ENCODE results near the gene CARS1.
A peak's percentile ranks its signal among the peaks of the same experiment; 100 is the strongest.

Gene CARS1

DNA sequence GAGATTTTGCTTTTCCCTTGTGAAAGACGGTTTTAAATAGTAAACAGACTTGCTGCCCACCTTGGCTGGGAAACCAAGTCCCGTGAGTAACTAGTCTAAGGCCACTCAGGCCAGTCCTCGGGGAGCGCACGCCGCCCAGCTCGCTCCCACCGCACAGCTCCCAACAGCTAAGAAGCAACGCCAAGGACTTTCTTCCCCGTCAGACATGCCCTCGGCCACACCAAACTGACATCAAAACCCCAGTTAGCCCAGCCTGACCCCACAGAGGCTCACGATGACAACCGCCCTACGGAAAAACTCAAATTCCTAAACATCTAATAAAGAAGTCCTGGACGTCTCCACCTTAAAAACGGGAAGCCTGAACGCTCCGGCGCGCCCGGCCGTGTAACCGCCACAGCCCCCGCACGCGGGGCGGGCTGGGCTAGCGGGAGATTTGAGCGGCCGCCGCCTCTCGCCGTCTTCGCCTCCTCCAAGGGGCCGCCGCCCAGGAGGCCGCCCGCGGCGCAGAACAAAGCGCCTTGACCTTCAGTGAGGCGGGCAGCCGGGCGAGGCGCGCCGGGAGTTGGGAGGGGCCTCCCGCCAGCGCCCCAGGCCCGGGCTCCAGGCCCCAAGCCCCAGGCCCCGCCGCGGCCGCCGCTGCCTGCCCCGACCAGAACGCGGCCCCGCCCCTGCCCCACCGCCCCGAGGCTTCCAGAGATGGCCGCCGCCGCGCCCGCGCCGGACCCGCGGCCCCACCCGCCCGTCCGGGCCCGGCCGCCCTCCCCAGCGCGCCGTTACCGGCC is 65.6 kb downstream of the CARS1 start:
- DNase-seq (ENCODE audit: low spot score), result no peak

DNA sequence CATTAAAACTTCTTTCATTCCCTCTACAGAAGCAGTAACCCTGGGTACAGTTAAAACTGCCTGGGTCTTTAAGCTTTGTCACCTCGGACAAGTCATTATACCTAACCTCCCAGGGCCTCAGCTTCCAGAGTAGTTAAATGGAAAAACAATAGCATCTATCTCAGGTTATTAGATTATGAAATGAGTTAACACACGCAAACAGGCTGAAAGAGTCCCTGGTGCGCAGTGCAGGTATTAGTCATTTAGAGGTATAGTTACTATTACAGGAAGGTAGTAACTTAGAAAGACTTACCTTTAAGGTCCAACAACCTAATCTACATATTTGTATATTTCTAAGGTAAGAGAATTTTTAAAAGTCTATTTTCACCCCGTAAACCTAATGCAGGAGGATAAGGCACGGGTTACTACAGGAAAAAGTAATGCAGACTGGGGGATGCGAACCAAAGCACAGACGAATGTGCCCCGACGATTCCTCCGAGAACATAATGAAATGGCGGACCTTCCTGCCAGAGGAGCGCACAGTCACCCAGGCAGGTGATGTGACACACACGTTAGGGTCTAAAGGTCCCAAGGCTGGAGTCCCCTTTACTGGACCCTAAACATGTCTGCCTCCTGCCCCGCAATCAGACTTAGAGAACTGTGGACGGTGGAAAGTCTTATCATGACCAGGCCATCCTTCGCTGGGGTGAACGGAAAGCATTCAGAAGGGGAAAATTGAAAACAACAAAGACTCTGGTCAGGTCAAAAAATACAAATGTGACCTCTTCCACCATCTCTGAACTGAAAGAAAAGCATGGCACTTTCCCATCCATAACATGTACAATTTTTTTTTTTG is 66.4 kb downstream of the CARS1 start:
- DNase-seq (ENCODE audit: low spot score), result peak; percentile 31

DNA sequence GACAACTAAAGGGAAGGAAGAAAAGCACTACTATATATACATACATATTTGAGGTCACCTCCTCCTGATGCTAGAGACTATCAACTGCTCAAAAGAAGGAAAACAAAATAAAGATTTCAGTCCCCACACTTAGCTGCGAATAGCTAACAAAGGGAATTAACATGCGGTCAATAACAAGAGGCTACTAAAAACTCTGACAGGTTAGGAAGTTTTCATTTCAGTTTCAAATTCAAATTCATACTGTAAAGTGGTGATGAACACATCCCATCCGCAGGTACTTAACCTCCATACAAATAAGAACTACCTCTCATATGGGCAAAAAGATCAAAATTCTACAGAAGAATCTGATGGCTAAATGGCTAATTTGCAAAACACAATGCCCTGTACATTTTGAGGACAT is 67.7 kb downstream of the CARS1 start:
- peak; percentile 22 for DNase-seq (ENCODE audit: low spot score)

DNA sequence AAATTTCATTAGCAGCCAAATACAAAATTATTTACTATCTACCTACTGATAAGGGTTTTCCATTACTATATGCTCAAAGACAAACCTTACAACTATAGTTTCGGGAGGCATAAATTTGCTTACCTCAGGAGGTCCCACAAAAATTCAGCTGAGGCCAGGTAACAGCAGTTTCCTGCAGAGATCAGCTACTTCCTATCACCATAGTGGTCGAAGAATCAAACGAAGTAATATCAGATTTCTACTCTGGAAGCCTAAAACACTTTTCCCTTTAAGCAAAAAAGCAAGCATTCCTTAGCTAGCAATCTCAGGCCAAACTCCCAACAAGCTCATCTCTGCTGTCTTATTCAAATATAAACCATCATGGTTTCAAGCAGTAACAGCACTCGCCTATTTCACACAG is 68.2 kb downstream of the CARS1 start:
- DNase-seq (ENCODE audit: low spot score), result no peak

DNA sequence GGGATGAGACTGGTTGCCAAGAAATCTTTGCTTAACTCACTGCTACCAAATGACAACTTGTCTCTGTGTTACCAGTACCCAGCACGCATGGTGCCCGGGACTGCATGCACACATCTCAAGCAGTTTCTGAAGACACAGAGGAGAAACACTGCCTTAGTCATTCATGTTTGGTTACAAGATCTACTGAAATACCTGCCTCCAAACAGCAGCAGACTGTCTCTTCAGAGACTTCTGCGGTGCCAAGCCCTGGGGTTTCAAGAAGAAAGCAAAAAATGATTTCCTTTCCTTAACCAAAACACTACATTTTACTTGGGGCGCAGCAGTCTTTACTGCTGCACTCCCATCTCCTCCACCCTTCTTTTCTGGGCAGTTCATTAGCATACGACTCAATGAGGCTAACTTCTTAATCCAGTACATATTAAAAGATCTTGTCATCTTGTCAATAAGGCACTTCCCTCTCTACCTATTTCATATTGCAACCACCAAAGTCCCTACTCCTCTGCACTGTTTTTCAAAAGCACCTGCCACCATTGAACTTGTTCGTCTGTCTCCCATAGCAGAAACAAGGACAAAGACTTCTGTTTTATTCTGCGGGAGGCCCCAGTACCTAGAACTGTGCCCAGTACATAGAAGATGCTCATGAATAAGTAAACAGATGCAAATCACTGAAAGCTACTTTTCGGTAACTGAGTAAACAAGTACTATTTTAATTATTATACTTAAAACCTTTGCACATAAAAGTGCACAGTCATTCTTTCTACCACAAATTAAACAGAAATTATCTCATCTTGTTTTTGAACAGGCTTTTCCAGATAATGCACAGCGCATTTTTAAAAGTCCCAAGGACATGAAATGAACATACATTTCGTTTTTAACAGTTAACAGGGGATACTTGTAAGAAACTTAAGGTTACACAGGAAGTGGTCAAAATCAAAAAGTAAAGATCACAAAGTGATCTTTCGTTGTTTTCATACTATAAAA is 69.1 kb downstream of the CARS1 start:
- no peak for DNase-seq (ENCODE audit: low spot score)

DNA sequence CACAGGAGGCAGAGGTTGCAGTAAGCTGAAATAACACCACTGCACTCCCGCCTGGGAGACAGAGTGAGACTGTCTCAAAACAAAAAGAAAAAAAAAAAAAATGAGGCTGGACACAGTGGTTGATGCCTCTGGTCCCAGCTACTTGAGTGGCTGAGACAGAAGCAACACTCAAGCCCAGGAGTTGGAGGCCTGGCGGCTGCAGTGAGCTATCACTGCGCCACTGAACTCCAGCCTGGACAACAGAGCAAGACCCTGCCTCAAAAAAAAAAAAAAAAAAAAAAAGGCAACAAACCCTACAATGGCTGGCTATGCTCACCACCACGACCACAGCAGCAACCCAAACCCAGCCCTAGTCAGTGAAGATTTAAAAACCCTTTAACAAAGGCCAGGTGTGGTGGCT is 73.3 kb downstream of the CARS1 start:
- DNase-seq (ENCODE audit: low spot score), result no peak

DNA sequence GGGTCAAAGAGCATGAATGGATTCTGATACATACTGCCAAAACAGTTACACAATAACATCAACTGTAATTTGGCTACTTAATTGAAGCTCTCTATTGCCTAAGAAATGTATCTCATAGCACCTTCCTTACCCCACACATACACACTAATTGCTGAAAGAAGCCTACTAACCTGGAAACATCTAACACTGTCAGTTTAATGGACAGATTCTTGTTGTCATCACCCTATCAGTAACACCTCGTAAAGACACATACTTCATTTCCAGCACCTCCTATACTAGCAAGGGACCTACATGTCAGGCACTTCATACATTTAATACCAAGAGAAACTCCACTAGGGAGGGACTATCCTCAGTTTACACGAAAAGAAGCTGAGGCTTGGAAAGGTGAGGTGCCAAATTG is 75.0 kb downstream of the CARS1 start:
- DNase-seq (ENCODE audit: low spot score), result no peak

DNA sequence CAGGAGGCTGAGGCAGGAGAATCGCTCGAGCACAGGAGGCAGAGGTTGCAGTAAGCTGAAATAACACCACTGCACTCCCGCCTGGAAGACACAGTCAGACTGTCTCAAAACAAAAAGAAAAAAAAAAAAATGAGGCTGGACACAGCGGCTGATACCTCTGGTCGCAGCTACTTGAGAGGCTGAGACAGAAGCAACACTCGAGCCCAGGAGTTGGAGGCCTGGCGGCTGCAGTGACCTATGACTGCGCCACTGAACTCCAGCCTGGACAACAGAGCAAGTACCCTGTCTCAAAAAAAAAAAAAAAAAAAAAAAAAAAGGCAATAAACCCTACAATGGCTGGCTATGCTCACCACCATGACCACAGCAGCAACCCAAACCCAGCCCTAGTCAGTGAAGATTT is 76.1 kb downstream of the CARS1 start:
- no peak for DNase-seq (ENCODE audit: low spot score)

DNA sequence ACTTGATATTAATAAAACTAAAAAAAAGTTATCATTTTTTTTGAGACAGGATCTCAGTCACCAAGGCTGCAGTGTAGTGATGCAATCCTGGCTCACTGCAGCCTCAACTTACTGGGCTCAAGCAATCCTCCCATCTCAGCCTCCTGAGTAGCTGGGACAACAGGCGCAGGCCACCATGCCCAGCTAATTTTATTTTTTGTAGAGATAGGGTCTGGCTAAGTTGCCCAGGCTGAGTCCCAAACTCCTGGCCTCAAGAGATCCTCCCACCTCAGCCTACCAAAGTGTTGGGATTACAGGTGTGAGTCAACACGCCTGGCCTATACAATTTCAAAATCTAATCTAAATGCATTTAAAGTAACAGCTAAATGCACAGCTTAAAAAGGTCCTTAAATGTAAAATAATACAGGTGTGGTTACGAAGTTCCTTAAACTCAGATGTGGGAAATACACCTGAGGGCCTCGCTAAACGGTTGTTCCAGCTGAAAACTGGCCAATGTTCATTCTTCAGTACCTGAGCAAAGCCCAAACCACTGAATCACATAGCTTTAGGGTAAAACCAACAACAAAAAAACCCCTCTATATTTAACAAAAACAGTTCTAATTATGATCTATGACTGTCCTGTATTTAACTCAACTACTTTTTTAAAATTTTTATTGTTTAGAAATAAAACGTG is 76.9 kb downstream of the CARS1 start:
- DNase-seq (ENCODE audit: low spot score), result no peak

DNA sequence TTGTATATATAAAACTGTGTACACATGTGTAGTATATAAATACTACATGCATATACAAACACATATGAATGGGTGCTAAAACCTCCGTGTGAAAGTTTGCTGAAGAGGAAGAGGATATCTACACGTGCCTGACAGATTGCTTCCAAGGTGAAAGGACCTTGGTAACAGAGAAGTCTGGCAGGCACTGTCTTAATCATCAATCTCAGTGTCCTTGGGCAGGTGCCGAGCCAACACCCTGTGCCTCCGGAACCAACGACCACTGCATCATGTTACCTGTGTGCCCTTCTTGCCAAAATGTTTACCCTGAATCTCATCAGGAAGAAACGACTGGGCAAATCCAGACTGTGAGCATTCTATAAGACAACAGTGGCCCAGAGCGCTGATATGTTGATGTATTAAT is 80.1 kb downstream of the CARS1 start:
- no peak for DNase-seq (ENCODE audit: low spot score)

DNA sequence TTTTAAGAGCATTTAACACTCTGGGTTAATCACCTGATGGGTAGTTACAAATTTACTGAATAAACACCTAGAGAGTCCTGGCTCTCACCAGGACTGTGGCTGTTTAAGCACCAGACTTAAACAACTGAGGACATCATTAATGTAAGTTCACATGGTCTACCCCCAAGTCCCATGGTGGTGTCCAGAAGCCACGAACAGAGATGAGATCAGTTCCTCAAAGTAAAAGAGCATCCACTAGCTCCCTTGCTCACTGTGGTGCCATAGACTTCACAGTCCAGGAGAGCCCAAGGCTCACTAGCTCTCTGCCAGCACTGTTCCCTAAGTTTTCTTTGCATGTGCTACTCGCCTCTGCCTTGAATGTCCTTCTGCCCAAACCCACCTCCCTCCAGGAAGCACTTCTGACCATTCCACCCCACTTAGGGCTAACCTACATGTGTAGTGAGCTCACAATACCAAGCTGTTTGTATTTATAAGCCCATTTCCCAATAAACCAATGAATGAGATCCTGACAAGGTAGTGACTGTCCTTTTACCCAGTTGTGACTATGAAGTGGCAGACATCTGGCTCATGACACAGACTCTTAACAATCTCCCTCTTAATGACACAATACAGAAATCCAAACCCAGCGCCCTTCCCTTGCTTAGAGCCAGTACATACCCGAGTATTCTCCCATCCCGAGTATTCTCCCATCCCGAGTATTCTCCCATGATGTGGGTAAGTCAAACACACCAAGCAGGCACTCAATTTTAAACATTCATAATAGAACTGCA is 80.7 kb downstream of the CARS1 start:
- DNase-seq (ENCODE audit: low spot score), result no peak

DNA sequence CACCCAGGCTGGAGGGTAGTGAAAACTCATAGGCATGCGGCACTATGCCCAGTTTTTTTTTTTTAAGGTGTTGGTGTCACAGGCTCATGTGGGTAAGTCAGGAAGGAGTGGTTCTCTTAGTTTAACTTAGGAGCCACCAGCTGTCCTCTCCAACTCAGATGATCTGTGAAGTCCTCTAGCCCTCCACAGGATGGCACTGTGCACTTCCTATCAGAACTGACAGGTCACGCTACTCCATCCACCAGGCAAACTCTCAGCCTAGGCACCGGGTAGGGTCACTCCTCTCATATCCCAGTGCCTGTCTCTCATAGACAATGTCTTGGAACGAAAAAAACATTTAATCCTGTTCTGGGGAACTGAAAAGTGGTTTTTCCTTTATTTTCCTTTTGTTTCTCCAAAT is 81.6 kb downstream of the CARS1 start:
- peak; percentile 54 for DNase-seq (ENCODE audit: low spot score)

DNA sequence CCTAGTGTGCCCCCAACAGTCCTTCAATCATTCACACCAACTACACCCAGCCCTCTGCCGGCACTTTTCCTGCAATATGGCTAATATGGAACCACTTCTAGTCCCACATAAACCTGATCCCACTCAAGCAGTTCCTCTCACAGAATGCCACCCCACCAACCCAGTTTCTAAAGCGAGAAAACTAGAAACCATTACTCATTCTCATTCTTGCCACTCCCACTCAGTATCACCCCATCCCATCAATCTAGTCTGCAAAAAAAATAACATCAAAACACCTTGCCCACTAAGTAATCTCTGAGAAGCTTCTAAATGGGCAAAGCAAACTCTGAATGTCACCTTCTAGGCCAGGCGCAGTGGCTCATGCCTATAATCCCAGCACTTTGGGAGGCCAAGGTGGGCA is 83.0 kb downstream of the CARS1 start:
- no peak for DNase-seq (ENCODE audit: low spot score)

DNA sequence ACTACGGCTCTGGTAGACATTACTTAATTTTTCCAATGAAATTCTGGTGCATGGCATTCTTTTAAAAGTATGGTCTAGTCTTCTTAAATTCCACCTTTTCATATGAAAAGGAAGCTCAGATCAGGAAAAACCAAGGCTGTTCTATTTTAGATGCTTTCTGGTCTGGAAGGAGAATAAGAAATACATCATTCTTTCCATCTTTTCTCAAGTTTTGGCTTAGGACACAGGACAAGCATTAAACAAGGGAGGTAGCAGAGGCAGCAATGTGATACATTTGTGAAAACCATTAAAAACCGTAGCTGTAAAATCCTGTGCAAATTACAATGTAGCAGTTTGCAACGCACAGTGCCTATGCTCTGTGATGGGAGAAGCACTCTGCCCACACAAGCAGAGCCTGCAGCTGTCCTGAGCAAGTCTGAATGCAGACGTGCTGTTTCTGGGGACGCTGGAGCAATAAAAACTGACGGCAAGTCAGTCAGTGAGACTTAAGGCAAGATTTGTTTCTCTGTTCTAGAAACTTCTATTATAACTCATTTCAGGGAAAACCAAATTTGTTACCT is 88.8 kb downstream of the CARS1 start:
- no peak for DNase-seq (ENCODE audit: low spot score)

DNA sequence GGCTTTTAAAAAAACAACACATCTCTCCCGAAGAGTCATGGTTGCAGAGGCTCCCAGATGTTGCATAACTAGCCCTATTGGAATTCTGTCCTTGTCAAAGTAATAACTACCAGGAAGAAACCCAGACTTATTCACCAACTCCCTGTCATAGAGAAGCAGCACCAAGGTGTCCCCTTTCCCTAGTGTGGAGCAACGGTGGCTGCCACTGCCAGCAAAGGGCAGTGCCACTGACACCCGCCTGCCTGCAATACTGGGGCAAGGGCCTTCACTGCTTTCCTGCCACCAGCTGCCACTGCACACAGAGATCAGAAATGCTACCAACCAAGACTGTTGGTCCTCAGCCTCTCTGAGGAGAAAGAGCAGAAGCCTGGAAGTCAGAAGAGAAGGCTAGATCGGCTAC is 92.4 kb downstream of the CARS1 start:
- no peak for DNase-seq (ENCODE audit: low spot score)

DNA sequence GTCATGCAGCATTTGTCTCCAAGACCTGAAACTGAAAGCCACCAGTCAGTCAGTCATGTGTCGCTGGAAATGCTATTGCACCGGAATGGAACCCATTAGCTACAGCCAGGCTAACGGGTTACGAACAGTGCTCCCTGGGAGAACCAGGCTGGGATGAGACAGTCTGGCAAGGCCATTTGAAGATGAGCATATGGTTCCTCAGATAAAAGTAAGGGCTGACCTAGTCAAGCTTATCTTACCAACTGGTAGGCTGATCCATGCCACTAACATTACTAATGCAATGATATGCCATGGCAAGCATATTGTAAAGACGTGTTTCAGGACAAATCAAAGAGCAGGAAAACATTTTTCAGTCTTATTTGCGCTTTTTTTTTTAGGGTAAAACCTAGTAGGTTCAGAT is 93.5 kb downstream of the CARS1 start:
- no peak for DNase-seq (ENCODE audit: low spot score)

DNA sequence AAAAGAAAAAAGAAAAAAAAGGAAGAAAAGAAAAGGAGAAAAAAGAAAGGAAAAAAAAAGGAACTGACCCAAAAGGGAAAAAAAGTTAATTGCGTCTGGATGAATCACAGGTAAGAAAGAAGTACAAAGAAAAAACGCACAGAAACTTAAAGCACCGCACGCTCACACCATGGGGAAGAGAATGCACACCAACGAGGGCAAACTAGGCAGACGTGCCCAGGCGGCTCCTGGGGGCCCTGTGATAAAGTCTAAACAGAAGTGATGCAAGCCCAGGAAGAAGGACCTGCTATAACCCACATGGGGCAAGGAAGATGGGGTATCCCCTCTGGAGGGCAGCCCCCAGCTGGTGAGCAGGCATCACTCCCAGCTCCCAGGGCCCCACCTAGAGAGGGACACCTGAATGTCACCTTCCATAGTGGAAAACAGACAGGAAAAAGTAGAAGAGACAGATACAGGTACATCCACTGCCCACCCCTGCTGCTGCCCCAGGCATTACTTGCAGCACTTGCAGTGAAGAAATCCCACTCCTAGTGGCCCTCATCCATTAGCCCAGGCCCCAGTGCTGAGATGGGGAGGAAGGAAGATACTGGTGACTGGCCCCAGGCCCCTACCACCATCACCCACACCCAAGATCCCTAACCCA is 94.0 kb downstream of the CARS1 start:
- no peak for DNase-seq (ENCODE audit: low spot score)

DNA sequence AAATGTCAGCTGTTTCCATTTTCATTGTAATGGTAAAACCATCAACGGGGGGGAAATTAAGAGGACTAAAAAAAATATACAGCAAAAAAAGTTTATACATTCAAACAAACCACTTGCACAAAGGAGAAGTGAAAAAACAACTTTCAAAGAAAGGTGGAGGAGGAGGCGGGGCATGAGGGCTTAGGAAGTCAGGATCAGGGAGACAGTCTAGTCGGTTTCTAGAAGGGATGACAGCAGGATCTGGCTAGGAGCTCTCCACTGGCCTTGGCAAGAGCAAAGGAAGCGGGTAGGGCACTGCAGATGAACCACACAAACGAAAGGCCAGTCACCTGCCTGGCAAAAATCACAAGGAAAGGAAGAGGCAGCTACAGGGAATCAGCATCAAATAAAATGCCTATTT is 96.1 kb downstream of the CARS1 start:
- no peak for DNase-seq (ENCODE audit: low spot score)

DNA sequence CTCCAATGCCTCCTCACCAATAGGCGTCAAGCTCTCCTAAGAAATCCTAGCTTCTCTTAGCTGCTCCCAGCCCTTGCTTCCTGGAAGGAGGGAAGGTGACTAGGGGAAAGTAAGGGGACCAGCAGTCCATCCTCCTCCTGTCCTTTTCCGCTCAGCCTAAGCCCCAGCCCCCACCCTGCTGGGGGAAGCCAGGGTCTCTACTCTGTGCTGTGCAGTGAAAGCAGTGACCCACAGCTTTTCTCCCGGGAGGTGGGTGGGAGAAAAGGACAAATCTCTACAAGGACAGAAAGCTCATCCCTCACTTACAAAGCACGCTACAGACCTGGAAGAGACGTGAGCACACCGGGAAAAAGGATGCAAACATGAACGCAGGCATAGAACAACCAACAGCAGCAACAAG is 97.1 kb downstream of the CARS1 start:
- DNase-seq (ENCODE audit: low spot score), result no peak

DNA sequence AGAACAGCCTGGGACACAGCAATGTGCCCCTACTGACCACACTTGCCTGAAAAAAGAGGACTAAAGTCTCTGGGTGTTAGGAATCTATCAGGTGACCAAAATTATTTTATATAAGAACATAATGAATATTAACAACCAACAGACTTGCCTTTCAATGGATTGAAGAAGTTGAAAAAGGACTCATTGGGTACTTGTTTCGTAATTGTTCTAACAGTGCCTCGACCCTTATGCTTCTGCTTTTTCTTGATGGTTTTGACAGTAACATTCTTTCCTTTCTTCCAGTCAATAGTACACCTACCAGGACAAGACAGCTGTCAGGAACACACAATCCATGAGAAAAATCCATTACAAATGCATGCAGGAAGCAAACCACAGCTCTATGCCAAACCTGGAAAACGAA is 99.0 kb downstream of the CARS1 start:
- no peak for DNase-seq (ENCODE audit: low spot score)

Measured in germinal center (tissue), 1 donor.